ENCODE results near the gene CDHR2.
A peak's percentile ranks its signal among the peaks of the same experiment; 100 is the strongest.

The CDHR2 gene

GRCh38 chr5:176528761-176529115 is 20.4 kb upstream of the CDHR2 start:
- no peak for DNase-seq

DNA sequence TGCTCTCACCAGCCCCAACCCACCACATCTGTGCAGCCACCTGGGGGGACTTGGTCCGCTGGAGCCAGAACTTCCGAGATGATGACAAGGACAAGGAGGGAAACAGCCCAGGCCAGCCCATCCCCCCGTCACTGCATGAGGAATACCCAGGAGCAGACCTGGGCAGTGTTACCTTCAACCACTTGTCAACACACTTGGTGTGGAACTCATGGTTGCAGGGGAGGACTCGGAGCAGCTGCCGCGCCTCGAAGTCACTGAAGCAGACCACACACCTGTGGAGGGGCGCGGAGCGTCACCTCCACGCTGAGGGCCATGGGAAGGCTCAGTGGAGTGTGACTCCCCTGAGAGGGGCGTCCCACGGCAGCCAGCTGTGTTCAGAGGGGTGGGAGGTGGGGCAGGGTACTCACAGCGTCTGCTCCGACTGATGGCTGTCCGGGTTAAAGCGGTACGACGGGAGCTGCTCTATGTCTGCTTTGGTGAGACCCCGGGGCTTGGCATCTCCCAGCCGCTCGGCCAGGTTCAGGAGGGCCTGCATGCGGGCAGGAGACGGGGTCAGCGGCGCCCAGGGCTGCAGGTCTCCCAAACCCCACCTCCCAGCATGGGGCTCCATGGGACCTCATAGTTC is 19.9 kb upstream of the CDHR2 start:
- no peak for DNase-seq

DNA sequence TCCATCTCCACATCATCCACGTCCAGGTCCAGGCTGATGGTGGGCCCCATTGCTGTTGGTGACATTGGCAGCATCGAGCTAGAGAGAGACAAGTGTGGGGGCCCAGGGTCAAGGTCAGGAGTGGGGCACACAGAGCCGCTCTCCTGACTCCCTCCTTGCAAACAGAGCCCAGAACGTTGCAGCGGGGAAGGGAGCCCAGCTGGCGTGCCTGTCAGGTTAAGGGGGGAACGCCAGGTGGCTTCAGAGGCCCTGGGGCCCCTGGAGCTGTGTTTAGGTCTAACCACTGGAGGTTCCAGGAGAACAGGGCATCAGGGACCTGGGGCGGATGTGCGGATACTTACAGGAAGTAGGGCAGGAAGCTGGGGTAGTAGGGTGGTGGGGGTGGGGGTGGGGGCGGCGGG is 19.4 kb upstream of the CDHR2 start:
- DNase-seq = no peak

GRCh38 chr5:176530393-176530982 is 18.7 kb upstream of the CDHR2 start:
- DNase-seq = no peak

- DNase-seq = no peak
Measured at GRCh38 chr5:176530983-176531901, 17.9 kb upstream of the CDHR2 start.

- no peak for DNase-seq
Measured at GRCh38 chr5:176531902-176532493, 17.1 kb upstream of the CDHR2 start.

- no peak for DNase-seq
Measured at GRCh38 chr5:176532795-176533194, 16.3 kb upstream of the CDHR2 start.

DNA sequence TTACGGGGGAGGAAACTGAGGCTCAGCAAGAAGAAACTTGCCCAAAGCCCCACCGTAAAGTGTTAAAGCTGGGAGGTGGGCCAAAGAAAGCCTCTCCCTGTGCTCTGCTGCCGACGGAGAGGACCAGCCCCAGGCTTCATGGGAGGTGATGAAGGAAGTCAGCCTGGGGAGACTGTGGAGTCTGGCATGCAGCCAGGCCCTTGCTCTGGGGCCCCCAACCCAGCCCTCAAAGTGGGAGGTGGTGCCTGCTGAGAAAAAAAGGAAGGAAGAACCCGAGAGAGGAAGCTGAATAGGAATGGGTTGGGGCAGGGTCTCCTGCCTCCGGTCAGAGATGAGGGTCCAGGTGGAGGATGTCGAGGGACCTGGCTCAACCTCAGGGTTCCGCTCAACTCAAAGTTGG is 15.8 kb upstream of the CDHR2 start:
- DNase-seq = no peak

DNA sequence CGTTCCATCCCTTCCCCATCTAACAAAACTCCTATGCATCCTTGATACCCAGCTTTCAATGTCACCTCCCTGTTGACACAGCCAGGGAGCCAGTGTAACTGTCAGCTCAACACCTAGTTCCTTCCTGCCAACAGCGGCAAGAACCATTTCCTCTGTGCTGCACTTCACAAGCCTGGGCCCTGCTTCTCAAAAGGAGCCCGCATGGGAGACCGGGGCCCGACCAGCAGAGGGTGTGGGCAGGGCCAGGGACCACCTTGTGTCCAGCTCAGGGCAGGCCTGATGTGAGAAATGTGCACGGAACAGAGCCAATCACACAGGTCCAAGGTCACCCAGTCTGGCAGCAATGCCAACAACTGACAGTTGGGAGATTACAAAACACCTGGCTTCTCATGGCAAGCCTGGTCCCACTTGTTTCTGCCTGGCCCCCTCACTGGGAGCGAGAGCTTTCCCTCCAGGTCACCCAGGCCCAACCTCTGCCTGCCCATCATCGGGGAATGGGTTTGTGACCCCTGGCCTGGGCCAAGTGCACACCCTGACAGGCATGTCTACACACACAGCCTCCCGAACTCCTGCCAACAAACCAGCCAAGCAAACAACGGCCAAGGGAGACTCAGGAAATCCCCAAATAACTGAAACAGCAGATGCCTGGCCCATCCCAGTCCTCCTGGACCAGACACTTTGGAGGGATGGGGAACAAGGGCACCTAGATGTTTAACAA is 15.1 kb upstream of the CDHR2 start:
- no peak for DNase-seq

- no peak for DNase-seq
Measured at GRCh38 chr5:176534640-176535039, 14.5 kb upstream of the CDHR2 start.

DNA sequence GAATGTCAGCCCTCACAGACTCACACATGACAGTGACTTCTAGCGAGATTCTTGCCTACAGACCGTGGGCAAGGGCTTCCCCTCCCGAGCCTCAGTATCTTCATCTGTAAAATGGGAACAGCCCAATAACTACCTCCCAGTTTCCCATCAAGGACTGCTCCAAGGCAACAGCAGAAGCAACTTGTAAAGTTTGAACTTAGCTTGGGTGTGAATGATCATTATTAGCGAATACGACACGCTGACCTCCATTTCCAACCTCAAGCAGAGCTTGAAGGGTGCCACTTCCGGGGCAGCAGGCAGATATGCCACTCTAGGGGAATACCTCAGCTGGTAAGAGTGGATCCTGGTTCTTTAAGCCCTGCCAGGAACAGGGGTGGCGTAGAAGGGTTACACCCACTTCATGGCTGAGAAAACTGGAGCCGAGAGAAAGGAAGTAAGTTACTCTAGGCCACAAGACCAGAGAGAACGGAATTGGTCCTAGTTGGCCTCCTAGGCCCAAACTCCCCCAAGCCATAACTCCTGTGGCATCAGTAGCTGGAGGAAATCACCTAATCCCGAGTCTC is 14.0 kb upstream of the CDHR2 start:
- DNase-seq = no peak

DNA sequence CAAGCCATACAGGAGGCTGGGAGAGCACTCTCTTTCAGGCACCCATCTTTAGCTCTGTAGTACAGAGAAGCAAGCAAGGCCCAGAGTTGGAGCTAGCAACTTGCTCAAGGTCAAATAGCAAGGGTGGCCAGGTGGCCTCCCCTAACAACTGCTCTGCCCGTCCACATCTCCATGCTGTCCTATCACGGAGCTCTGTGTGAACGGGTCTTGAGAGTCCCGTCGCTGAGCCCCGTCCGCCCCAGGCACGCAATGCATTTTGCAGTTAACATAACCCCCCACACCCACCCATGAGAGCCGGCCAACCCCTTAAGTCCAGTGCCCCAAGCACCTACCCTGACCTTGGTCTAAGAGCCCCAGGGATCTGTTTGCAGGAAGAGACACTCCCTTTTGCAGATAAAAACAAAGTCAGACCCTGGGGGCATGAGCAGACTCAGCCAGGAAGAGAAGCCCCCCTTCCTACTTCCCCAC is 13.4 kb upstream of the CDHR2 start:
- peak in 1 of 2 experiments; percentile 28 for DNase-seq

DNA sequence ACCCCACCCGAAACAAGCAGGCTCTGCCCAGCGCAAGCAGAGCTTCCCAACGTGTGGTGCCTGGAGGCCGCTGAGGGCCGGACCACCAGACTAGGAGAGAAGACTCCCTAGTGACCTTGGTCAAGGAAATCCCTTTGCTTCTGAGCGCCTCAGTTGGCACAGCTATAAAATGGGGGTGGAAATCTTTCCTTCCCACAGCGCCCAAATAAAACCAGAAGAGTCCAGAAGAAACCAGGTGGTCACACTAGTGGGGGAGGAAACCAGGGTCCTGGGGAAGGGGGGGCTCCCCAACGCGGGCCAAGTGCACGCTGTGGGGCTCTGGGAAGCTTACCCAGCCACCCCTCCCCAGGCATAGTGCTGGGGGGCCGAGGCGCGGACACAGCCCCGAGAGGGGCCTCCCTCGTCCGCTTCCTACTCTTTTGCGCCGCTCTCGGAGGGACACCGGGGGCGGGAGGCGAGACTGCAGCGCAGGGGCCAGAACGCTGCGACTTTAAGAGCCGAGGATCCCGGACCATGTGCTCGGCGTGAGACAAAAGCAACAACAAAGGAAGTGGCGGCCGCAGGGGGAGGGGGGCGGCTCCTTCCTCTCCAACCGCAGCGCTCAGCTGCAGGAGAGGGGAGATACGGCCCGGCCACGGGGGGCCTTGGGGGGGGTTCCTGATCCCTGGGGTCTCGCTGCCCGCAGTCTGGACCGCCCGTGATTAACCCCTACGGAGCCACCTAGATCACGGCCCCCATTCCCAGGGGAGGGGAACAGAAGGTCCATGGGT is 12.8 kb upstream of the CDHR2 start:
- peak; percentile 29 to 61 for DNase-seq

DNA sequence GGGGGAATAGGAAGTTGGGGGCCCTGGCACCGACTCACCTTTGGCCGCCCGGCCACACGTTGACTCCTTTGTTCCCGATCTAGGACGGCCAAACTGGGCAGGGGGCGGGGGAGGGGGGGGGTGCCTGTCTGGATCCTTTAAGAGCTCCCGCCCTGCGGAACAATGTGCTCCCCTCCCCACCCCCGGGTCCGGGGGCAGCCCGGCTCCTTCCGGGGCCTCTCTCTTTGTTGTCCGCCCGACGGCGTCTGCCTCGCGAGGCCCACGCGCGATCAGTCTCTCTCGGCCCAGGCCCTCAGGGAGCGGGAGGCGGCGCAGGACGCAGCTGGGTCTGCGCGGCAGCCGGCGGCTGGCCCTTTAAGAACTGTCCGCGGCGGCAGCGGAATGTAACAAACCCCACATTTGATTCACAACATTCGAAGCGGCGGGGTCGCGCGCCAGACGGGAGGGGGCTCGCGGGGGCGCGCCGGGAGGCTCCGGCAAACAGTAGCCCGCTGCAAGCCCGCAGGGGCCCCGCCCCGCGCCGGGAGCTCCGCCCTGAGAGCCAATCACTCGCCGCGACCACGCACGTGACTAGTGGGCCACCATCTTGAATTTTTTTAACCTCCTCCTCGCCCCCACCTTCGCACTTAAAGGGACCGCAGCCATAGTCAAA is 12.1 kb upstream of the CDHR2 start, which contains the start of gene RNF44:
Gene RNF44 (minus strand): TSS at position 501 of the 652 bp plus-strand sequence. CDS start 4,930 bp downstream, outside the sequence.
- DNase-seq = peak; percentile 90 to 95

DNA sequence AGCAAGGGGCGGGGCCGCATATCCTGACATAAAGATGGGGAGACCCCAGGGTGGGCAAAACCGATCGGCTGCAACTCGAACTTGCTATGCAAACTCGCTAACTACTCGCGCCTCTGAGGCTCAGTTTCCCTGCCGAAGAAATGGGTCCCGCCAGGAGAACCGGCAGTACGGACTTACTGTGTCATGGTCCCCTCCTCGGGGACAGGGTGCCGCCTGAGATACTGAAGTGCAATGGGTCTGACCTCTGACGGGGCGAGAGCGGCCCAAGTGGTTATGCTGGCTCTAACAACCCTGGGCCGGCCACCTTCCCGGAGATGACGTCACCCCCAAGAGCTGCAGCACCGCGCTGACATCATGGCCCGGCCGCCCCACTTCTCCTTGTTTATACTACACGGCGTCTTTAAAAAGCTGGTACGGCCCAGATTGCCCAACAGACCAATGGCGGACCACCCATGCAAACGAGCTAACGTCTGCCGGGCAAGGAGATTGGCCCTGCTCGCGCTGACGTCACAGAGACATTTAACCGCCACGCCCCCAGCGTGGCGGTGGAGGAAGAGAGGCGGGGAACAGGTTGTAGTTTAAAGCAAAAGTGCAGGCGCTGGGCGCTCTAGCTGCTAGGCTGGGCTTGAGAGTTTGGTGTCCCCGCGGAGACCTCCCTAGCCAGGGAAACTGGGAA is 11.4 kb upstream of the CDHR2 start:
- peak; percentile 97 to 98 for DNase-seq

GRCh38 chr5:176538230-176538988 is 10.7 kb upstream of the CDHR2 start:
- peak in 1 of 2 experiments; percentile 30 for DNase-seq

- no peak for DNase-seq
Measured at GRCh38 chr5:176538989-176539384, 10.2 kb upstream of the CDHR2 start.

DNA sequence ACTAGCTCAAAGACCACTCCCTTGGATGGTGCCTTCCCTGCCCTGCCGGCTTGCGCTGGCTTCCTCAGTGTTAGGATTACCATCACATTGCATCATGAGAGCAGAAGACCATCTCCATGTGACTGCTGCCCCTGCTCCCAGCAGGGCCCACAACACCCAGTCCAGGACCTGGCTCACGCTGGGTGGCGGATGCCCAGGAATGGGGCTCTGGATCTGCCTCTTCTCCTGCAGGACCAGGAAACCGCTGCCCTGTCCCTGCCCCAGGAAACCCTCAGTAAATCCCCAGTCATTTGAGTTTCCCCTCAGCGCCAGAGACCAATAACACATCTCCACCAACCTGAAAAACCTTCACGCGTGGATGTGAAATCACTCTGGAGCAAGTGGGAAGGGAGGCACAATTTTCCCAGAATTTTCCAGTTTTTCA is 8.7 kb upstream of the CDHR2 start:
- no peak for DNase-seq

GRCh38 chr5:176540956-176541337 is 8.2 kb upstream of the CDHR2 start:
- no peak for DNase-seq

All from SHP77 (cell line).